SK-N-SH (cell line): ENCODE measurements around the gene FGGY.

ENCODE experiments used
- EP300 ChIP-seq, 2 experiments: IDR thresholded peaks; 2 replicates each; pipeline versions ENCODE4 v1.4.0 to v1.6.1; 2012; ENCODE audit warnings: borderline replicate concordance in 1 of 2, low read depth in 1 of 2, low read length in 1 of 2
- JUND ChIP-seq: IDR thresholded peaks from 2 replicates; pipeline ENCODE4 v1.4.0; 2012
- PBX3 ChIP-seq: IDR thresholded peaks from 2 replicates; pipeline ENCODE4; 2012
- POLR2AphosphoS5 ChIP-seq: IDR thresholded peaks from 2 replicates; pipeline ENCODE4 v1.6.1; 2012; ENCODE audit warnings: low read depth, low read length
- RAD21 ChIP-seq: IDR thresholded peaks from 2 replicates; pipeline ENCODE4 v1.6.1; 2012; ENCODE audit warnings: mild to moderate bottlenecking, low read length
- RFX5 ChIP-seq: IDR thresholded peaks from 2 replicates; pipeline ENCODE4 v1.6.1; 2012; ENCODE audit warnings: mild to moderate bottlenecking, improper control_type of control experiment, low read length
- SMC3 ChIP-seq: IDR thresholded peaks from 2 replicates; pipeline ENCODE4 v1.6.1; 2012; ENCODE audit warnings: low read depth, low read length, improper control_type of control experiment
- TAF1 ChIP-seq: IDR thresholded peaks from 2 replicates; pipeline ENCODE4 v1.6.1; 2012; ENCODE audit warnings: low read depth, mild to moderate bottlenecking, low read length, moderate library complexity, borderline replicate concordance
- YY1 ChIP-seq: IDR thresholded peaks from 2 replicates; pipeline ENCODE4 v1.4.0; 2012; ENCODE audit warnings: low read depth, mild to moderate bottlenecking
- TF ChIP-seq, protein P1 (sequence below): fragments of 200-600 bp; sonication (generic); IDR thresholded peaks from 2 replicates; pipeline ENCODE4 v1.6.1; 2017; ENCODE audit warnings: antibody characterized with exemption, mild to moderate bottlenecking, moderate library complexity
- TF ChIP-seq, protein P2 (sequence below): IDR thresholded peaks from 2 replicates; pipeline ENCODE4 v1.4.0; 2012; ENCODE audit warnings: low read depth, borderline replicate concordance

- TF ChIP-seq, protein P1, sequence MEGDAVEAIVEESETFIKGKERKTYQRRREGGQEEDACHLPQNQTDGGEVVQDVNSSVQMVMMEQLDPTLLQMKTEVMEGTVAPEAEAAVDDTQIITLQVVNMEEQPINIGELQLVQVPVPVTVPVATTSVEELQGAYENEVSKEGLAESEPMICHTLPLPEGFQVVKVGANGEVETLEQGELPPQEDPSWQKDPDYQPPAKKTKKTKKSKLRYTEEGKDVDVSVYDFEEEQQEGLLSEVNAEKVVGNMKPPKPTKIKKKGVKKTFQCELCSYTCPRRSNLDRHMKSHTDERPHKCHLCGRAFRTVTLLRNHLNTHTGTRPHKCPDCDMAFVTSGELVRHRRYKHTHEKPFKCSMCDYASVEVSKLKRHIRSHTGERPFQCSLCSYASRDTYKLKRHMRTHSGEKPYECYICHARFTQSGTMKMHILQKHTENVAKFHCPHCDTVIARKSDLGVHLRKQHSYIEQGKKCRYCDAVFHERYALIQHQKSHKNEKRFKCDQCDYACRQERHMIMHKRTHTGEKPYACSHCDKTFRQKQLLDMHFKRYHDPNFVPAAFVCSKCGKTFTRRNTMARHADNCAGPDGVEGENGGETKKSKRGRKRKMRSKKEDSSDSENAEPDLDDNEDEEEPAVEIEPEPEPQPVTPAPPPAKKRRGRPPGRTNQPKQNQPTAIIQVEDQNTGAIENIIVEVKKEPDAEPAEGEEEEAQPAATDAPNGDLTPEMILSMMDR = no peak
- TF ChIP-seq SMC3 (no peak), TAF1 (no peak), RFX5 (no peak), EP300 (IDR thresholded peaks at IDR 0.05; ENCODE audit: borderline replicate concordance in 1 of 2, low read depth in 1 of 2, low read length in 1 of 2) (no peak), PBX3 (no peak), JUND (no peak), YY1 (no peak), RAD21 (no peak), POLR2AphosphoS5 (no peak)
- TF ChIP-seq, protein P2, sequence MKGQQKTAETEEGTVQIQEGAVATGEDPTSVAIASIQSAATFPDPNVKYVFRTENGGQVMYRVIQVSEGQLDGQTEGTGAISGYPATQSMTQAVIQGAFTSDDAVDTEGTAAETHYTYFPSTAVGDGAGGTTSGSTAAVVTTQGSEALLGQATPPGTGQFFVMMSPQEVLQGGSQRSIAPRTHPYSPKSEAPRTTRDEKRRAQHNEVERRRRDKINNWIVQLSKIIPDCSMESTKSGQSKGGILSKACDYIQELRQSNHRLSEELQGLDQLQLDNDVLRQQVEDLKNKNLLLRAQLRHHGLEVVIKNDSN = no peak
These were observed 120.5 kb downstream of the FGGY start for GRCh38 chr1:59417406-59417805.
